T-cell (primary cell): ENCODE measurements around the gene ASTN1. TPM values are rescaled to one million over a fixed set of nuclear protein-coding genes. Genes with fewer than 3 reads are reported as not detected.

Source experiments
- ATAC-seq, 4 experiments: fragments of 200-7000 bp in 3 of 4; fragments of 150-1000 bp in 1 of 4; cut with Tn5 transposase; replicated peaks in 1 of 4; 1 replicate in 3 of 4; 2 replicates in 1 of 4; pipeline ENCODE4 v1.10.0; 2021; ENCODE audit warnings: moderate library complexity in 3 of 4, mild to moderate bottlenecking in 2 of 4, moderate number of reproducible peaks in 1 of 4
- CTCF ChIA-PET, 2 donors: fragments of 300-600 bp; sonication (Branson Sonifier 250); formaldehyde crosslinking; loops; one replicate each; lab custom pipeline; 2022; ENCODE audit warnings: antibody characterized with exemption in 2 of 2; lab: Charles Lee
- POLR2A ChIA-PET, 2 donors: fragments of 300-600 bp; sonication (Branson Sonifier 250); formaldehyde crosslinking; loops; one replicate each; lab custom pipeline; 2022; ENCODE audit warnings: antibody characterized with exemption in 2 of 2; lab: Charles Lee
- DNase-seq, 35 experiments: peaks; one replicate each; pipeline versions ENCODE4 v3.0.0 to v3.0.0-alpha.2; 2013 to 2023
- H3K27ac ChIP-seq: one replicate; pipeline ENCODE4 v1.5.1; 2013; ENCODE audit warnings: low read length
- H3K27me3 ChIP-seq, 2 experiments: replicated peaks in 1 of 2; 1 replicate in 1 of 2; 2 replicates in 1 of 2; pipeline versions ENCODE4 v1.6.1 to v1.7.0; 2013; ENCODE audit warnings: low read length in 1 of 2, mixed read lengths in 1 of 2; ENCODE audit not compliant: control insufficient read depth in 2 of 2, insufficient read depth in 2 of 2; ENCODE audit errors: extremely low read depth in 1 of 2
- H3K36me3 ChIP-seq, 2 donors: 1 replicate in 1 of 2; 2 replicates in 1 of 2; pipeline versions ENCODE4 v1.6.1 to v1.7.0; 2013; ENCODE audit warnings: low read length in 1 of 2; ENCODE audit not compliant: control insufficient read depth in 2 of 2, insufficient read depth in 1 of 2; ENCODE audit errors: extremely low read depth in 1 of 2
- H3K4me1 ChIP-seq, 2 experiments: 1 replicate in 1 of 2; 2 replicates in 1 of 2; pipeline versions ENCODE4 v1.6.1 to v1.7.0; 2013; ENCODE audit warnings: low read length in 2 of 2, mixed read lengths in 1 of 2; ENCODE audit not compliant: insufficient read depth in 2 of 2, control insufficient read depth in 1 of 2; ENCODE audit errors: extremely low read depth in 1 of 2
- H3K4me3 ChIP-seq, 2 donors: 1 replicate in 1 of 2; 2 replicates in 1 of 2; pipeline versions ENCODE4 v1.5.1 to v1.7.0; 2013; ENCODE audit warnings: mild to moderate bottlenecking in 2 of 2, low read length in 1 of 2, moderate library complexity in 1 of 2; ENCODE audit not compliant: control insufficient read depth in 1 of 2; ENCODE audit errors: extremely low read depth in 1 of 2
- H3K9me3 ChIP-seq: 2 replicates; pipeline ENCODE4 v1.7.0; 2013
- H3K27ac Mint-ChIP-seq, 2 donors: one replicate each; pipeline ENCODE4 v1.8.0; 2020 to 2021; ENCODE audit warnings: mild to moderate bottlenecking in 2 of 2, mixed read lengths in 2 of 2
- H3K27me3 Mint-ChIP-seq, 2 donors: one replicate each; pipeline ENCODE4 v1.8.0; 2021 to 2022; ENCODE audit warnings: mixed read lengths in 2 of 2
- H3K36me3 Mint-ChIP-seq: one replicate; pipeline ENCODE4 v1.8.0; 2021; ENCODE audit warnings: mixed read lengths
- H3K4me1 Mint-ChIP-seq, 3 donors: one replicate each; pipeline ENCODE4 v1.8.0; 2020 to 2022; ENCODE audit warnings: mixed read lengths in 3 of 3, mild to moderate bottlenecking in 1 of 3
- H3K4me3 Mint-ChIP-seq, 3 donors: one replicate each; pipeline ENCODE4 v1.8.0; 2020 to 2022; ENCODE audit warnings: mild to moderate bottlenecking in 3 of 3, mixed read lengths in 3 of 3, moderate library complexity in 3 of 3
- H3K9me3 Mint-ChIP-seq, 3 donors: one replicate each; pipeline ENCODE4 v1.8.0; 2020 to 2022; ENCODE audit warnings: mixed read lengths in 3 of 3
- WGBS: methylation state at CpG from one replicate; pipeline ENCODE4 v1.1.5; 2013; ENCODE audit warnings: missing lambda C conversion rate; ENCODE audit not compliant: insufficient coverage; 5-methylcytosine and 5-hydroxymethylcytosine counted together
- total RNA-seq, 35 experiments: library from RNA in 6 of 35; stranded (reverse) in 6 of 35; fragments of 120-200 nt in 1 of 35; gene quantifications; one replicate each; pipeline versions ENCODE4 v1.2.1 to v1.2.4 and lab custom pipeline; 2013 to 2026

Gene ASTN1
- total RNA-seq, 5 donors from 2014 or later (not counting 1 experiment from before 2014, with no cell fraction given), result 0.06 TPM; not detected in 4

DNA sequence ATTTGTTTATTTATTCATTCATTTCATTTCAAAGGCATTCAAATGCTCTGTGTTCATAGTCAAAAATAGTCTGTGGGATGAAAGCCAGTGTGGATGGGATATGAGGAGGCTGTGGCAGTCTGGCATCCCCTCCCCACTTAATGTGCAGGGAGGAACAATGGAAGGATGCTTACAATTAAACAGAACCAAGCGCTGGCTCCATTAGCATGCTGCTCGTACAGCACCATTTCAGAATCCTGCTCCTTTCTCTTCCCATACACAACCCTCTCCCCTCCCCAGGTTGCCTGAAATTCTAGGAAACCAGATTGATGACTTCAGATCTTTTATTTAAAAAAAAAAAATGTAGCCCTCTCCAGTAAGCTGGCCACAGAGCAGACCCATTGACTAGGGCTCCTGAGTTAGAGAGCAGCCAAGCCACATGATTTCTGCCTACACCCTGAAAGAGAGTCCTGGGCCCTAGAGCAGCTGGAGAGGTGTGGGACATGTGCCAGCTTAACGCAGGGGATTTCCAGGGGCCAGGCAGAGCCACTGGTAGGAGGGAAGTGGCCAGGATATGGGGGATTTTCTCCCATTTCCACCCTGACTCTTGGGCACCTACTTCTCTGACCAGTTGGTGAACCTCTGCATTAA lies 205.2 kb downstream of the ASTN1 start:
- H3K36me3 Mint-ChIP-seq, result no peaks in the 10 kb centered on the region
- H3K4me3 Mint-ChIP-seq, result no peak overlapping the region
- Histone ChIP-seq H3K4me3 (no peak overlapping the region), H3K27ac (no peak overlapping the region), H3K9me3 (no peaks in the 10 kb centered on the region), H3K27me3 (peaks cover 0 to 3% of the 10 kb centered on the region in 2 experiments), H3K4me1 (no peaks in the 10 kb centered on the region), H3K36me3 (no peaks in the 10 kb centered on the region)
- no peaks in the 10 kb centered on the region for H3K27me3 Mint-ChIP-seq
- POLR2A ChIA-PET, result no interaction called here
- ATAC-seq (no peak), DNase-seq (no peak)
- peaks cover 0 to 4% (median 0%) of the 10 kb centered on the region in 3 donors for H3K9me3 Mint-ChIP-seq
- CTCF ChIA-PET, result no interaction called here
- no peaks in the 10 kb centered on the region for H3K4me1 Mint-ChIP-seq
- WGBS, result no CpG with 5 or more reads among the region's 3 CpGs
- no peak overlapping the region for H3K27ac Mint-ChIP-seq

- DNase-seq, result no peak
- H3K27me3 ChIP-seq, result peaks cover 0 to 3% of the 10 kb centered on the region in 2 experiments
- WGBS, result 91% methylated on average over 4 of the region's 10 CpGs
- no peak for ATAC-seq
- Mint-ChIP-seq H3K27me3 (no peaks in the 10 kb centered on the region), H3K4me1 (no peaks in the 10 kb centered on the region), H3K9me3 (peaks cover 0 to 4% (median 3%) of the 10 kb centered on the region in 3 donors), H3K27ac (no peak overlapping the region), H3K4me3 (no peak overlapping the region), H3K36me3 (no peaks in the 10 kb centered on the region)
- H3K4me1 ChIP-seq, result no peaks in the 10 kb centered on the region
- H3K4me3 ChIP-seq, result no peak overlapping the region
- no peaks in the 10 kb centered on the region for H3K36me3 ChIP-seq
- ChIA-PET CTCF (no interaction called here), POLR2A (no interaction called here)
- H3K9me3 ChIP-seq, result no peaks in the 10 kb centered on the region
- no peak overlapping the region for H3K27ac ChIP-seq
These were observed 206.9 kb downstream of the ASTN1 start for GRCh38 chr1:176957603-176958002.

DNA sequence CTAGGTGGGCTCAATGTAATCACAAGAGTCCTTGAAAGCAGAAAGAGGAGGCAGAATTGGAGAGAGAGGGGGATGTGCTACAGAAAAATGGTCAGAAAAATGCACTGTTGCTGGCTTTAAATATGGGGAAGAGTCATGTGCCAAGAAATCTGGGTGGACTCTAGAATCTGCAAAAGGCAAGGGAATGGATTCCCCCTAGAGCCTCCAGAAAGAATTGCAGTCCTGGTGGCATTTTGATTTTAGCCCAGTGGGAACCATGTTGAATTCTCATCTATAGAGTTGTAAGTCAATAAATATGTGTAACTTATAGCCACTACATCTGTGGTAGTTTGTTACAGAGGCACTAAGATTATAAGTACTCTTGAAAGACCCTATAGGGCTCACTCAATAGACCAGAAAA lies 210.3 kb downstream of the ASTN1 start:
- Histone ChIP-seq H3K9me3 (no peaks in the 10 kb centered on the region), H3K4me3 (no peak overlapping the region), H3K36me3 (no peaks in the 10 kb centered on the region), H3K4me1 (no peaks in the 10 kb centered on the region), H3K27me3 (peaks cover 0 to 3% of the 10 kb centered on the region in 2 experiments), H3K27ac (no peak overlapping the region)
- Mint-ChIP-seq H3K27me3 (peaks cover 0 to 4% of the 10 kb centered on the region in 2 donors), H3K27ac (no peak overlapping the region), H3K4me3 (no peak overlapping the region), H3K36me3 (no peaks in the 10 kb centered on the region), H3K9me3 (peaks cover 0 to 11% (median 3%) of the 10 kb centered on the region in 3 donors), H3K4me1 (no peaks in the 10 kb centered on the region)
- DNase-seq, result no peak
- POLR2A ChIA-PET, result no interaction called here
- CTCF ChIA-PET, result no interaction called here
- ATAC-seq, result no peak

- CTCF ChIA-PET, result no interaction called here
- Mint-ChIP-seq H3K4me3 (no peak overlapping the region), H3K27ac (no peak overlapping the region), H3K9me3 (peaks cover 0 to 8% (median 3%) of the 10 kb centered on the region in 3 donors), H3K27me3 (peaks cover 0 to 6% of the 10 kb centered on the region in 2 donors), H3K4me1 (no peaks in the 10 kb centered on the region), H3K36me3 (no peaks in the 10 kb centered on the region)
- H3K27ac ChIP-seq, result no peak overlapping the region
- no peak overlapping the region for H3K4me3 ChIP-seq
- POLR2A ChIA-PET, result no interaction called here
- no peaks in the 10 kb centered on the region for H3K9me3 ChIP-seq
- no peaks in the 10 kb centered on the region for H3K36me3 ChIP-seq
- no peaks in the 10 kb centered on the region for H3K27me3 ChIP-seq
- ATAC-seq (no peak), DNase-seq (no peak)
- WGBS, result 92% methylated on average over 1 of the region's 2 CpGs
- H3K4me1 ChIP-seq, result no peaks in the 10 kb centered on the region
These were observed 213.7 kb downstream of the ASTN1 start for GRCh38 chr1:176950736-176951324.

GRCh38 chr1:176949033-176949662 lies 215.4 kb downstream of the ASTN1 start:
- POLR2A ChIA-PET, result no interaction called here
- no peak for DNase-seq
- no peaks in the 10 kb centered on the region for H3K36me3 Mint-ChIP-seq

GRCh38 chr1:176944606-176945005 lies 219.9 kb downstream of the ASTN1 start:
- DNase-seq (no peak), ATAC-seq (no peak)
- no peaks in the 10 kb centered on the region for H3K36me3 Mint-ChIP-seq
- H3K27ac Mint-ChIP-seq, result no peak overlapping the region
- no peak overlapping the region for H3K4me3 Mint-ChIP-seq
- Histone ChIP-seq H3K4me3 (no peak overlapping the region), H3K4me1 (no peaks in the 10 kb centered on the region), H3K27ac (no peak overlapping the region), H3K36me3 (no peaks in the 10 kb centered on the region), H3K9me3 (no peaks in the 10 kb centered on the region), H3K27me3 (no peaks in the 10 kb centered on the region)
- H3K4me1 Mint-ChIP-seq, result no peaks in the 10 kb centered on the region
- H3K27me3 Mint-ChIP-seq, result peaks cover 0 to 6% of the 10 kb centered on the region in 2 donors
- WGBS, result no CpG with 5 or more reads among the region's 4 CpGs
- ChIA-PET CTCF (no interaction called here), POLR2A (no interaction called here)
- peaks cover 10% of the 10 kb centered on the region in 3 donors for H3K9me3 Mint-ChIP-seq

More at GRCh38 chr1:176949033-176949662, 215.4 kb downstream of the ASTN1 start:
- Histone ChIP-seq H3K27me3 (no peaks in the 10 kb centered on the region), H3K4me1 (no peaks in the 10 kb centered on the region), H3K4me3 (no peak overlapping the region), H3K9me3 (no peaks in the 10 kb centered on the region), H3K27ac (no peak overlapping the region), H3K36me3 (no peaks in the 10 kb centered on the region)
- CTCF ChIA-PET, result no interaction called here
- peaks cover 0 to 10% (median 2%) of the 10 kb centered on the region in 3 donors for H3K9me3 Mint-ChIP-seq
- H3K4me1 Mint-ChIP-seq, result no peaks in the 10 kb centered on the region
- H3K27me3 Mint-ChIP-seq, result peaks cover 0 to 6% of the 10 kb centered on the region in 2 donors
- 42% methylated on average over 12 of the region's 17 CpGs for WGBS
- H3K4me3 Mint-ChIP-seq, result no peak overlapping the region
- no peak for ATAC-seq
- H3K27ac Mint-ChIP-seq, result no peak overlapping the region
